Inferior parietal cortex (tissue), 1 donor: ENCODE results near the gene C14orf180.
"Not testable (repeated sequence)": the region's sequence is repeated elsewhere in the genome, so short reads cannot be mapped to it uniquely, and the experiment has no call there.

Source experiments
- DNase-seq: peaks from one replicate; pipeline ENCODE4 v3.0.0-alpha.2; 2016; ENCODE audit errors: extremely low spot score

C14orf180 gene

GRCh38 chr14:104578321-104578720 is 1.2 kb upstream of the C14orf180 start:
- no peak for DNase-seq

GRCh38 chr14:104579939-104580338 is 375 bp downstream of the C14orf180 start:
- not testable (repeated sequence) for DNase-seq

- no peak for DNase-seq
Observed at GRCh38 chr14:104580961-104581360, 1.4 kb downstream of the C14orf180 start.

GRCh38 chr14:104581521-104581920 is 2.0 kb downstream of the C14orf180 start:
- DNase-seq = no peak

- no peak for DNase-seq
Observed at GRCh38 chr14:104582005-104582404, 2.4 kb downstream of the C14orf180 start.

GRCh38 chr14:104582662-104583061 is 3.1 kb downstream of the C14orf180 start:
- DNase-seq = no peak

GRCh38 chr14:104583424-104584306 is 4.1 kb downstream of the C14orf180 start:
- no peak for DNase-seq

- DNase-seq = no peak
Observed at GRCh38 chr14:104584557-104584956, 5.0 kb downstream of the C14orf180 start.

- DNase-seq = no peak
Observed at GRCh38 chr14:104585966-104586697, 6.6 kb downstream of the C14orf180 start.

GRCh38 chr14:104586832-104587620 is 7.5 kb downstream of the C14orf180 start:
- DNase-seq = no peak

- no peak for DNase-seq
Observed at GRCh38 chr14:104587641-104588040, 8.1 kb downstream of the C14orf180 start.

GRCh38 chr14:104588066-104588857 is 8.7 kb downstream of the C14orf180 start:
- no peak for DNase-seq

GRCh38 chr14:104589338-104590195 is 10.0 kb downstream of the C14orf180 start:
- DNase-seq = no peak

- no peak for DNase-seq
Observed at GRCh38 chr14:104590240-104590965, 10.8 kb downstream of the C14orf180 start.

- DNase-seq = no peak
Observed at GRCh38 chr14:104591031-104591430, 11.5 kb downstream of the C14orf180 start.

GRCh38 chr14:104591506-104592291 is 12.1 kb downstream of the C14orf180 start:
- DNase-seq = no peak

GRCh38 chr14:104592292-104592672 is 12.7 kb downstream of the C14orf180 start:
- DNase-seq = no peak

- no peak for DNase-seq
Observed at GRCh38 chr14:104592785-104593184, 13.2 kb downstream of the C14orf180 start.

GRCh38 chr14:104593241-104593701 is 13.7 kb downstream of the C14orf180 start:
- DNase-seq = no peak
